ENCODE results near the gene KDM6A.

The KDM6A gene

GRCh38 chrX:45007598-45007997 is 134.6 kb downstream of the KDM6A start:
- TF ChIP-seq ZBTB7A (IDR thresholded peaks at IDR 0.05; ENCODE audit: low read depth) = no peak

GRCh38 chrX:45009371-45010000 is 136.5 kb downstream of the KDM6A start:
- TF ChIP-seq EGR1 (IDR thresholded peaks at IDR 0.05) (no peak), EP300 (IDR thresholded peaks at IDR 0.05; ENCODE audit: borderline replicate concordance) (no peak), YY1 (IDR thresholded peaks at IDR 0.05; ENCODE audit: low read depth) (no peak), TAF1 (IDR thresholded peaks at IDR 0.05; ENCODE audit: low read depth) (no peak), RAD21 (IDR thresholded peaks at IDR 0.05; ENCODE audit: low read depth) (no peak)

- TF ChIP-seq CREB1 (IDR thresholded peaks at IDR 0.05; ENCODE audit: low read depth) (no peak), NFIC (IDR thresholded peaks at IDR 0.05) (no peak), TAF1 (IDR thresholded peaks at IDR 0.05; ENCODE audit: low read depth) (no peak), CEBPB (IDR thresholded peaks at IDR 0.05) (no peak), MAX (IDR thresholded peaks at IDR 0.05) (no peak), RAD21 (IDR thresholded peaks at IDR 0.05; ENCODE audit: low read depth) (no peak), FOXM1 (IDR thresholded peaks at IDR 0.05; ENCODE audit: borderline replicate concordance, low read depth) (no peak), ZBTB7A (IDR thresholded peaks at IDR 0.05; ENCODE audit: low read depth) (no peak), EGR1 (IDR thresholded peaks at IDR 0.05) (no peak), USF1 (IDR thresholded peaks at IDR 0.05) (no peak), EP300 (IDR thresholded peaks at IDR 0.05; ENCODE audit: borderline replicate concordance) (no peak), REST (IDR thresholded peaks at IDR 0.05; ENCODE audit: low read depth) (no peak), TCF12 (IDR thresholded peaks at IDR 0.05; ENCODE audit: low read depth) (no peak), YY1 (IDR thresholded peaks at IDR 0.05; ENCODE audit: low read depth) (no peak), TEAD4 (IDR thresholded peaks at IDR 0.05) (no peak)
Measured at GRCh38 chrX:45011131-45011530, 138.1 kb downstream of the KDM6A start.

- TF ChIP-seq MAX (IDR thresholded peaks at IDR 0.05) (no peak), TAF1 (IDR thresholded peaks at IDR 0.05; ENCODE audit: low read depth) (no peak), TCF12 (IDR thresholded peaks at IDR 0.05; ENCODE audit: low read depth) (no peak)
Measured at GRCh38 chrX:45011597-45011996, 138.6 kb downstream of the KDM6A start.

- TF ChIP-seq TAF1 (IDR thresholded peaks at IDR 0.05; ENCODE audit: low read depth) (no peak), CEBPB (IDR thresholded peaks at IDR 0.05) (no peak), YY1 (IDR thresholded peaks at IDR 0.05; ENCODE audit: low read depth) (no peak), EGR1 (IDR thresholded peaks at IDR 0.05) (no peak), TEAD4 (IDR thresholded peaks at IDR 0.05) (no peak), RAD21 (IDR thresholded peaks at IDR 0.05; ENCODE audit: low read depth) (no peak), EP300 (IDR thresholded peaks at IDR 0.05; ENCODE audit: borderline replicate concordance) (no peak), CREB1 (IDR thresholded peaks at IDR 0.05; ENCODE audit: low read depth) (no peak), REST (IDR thresholded peaks at IDR 0.05; ENCODE audit: low read depth) (no peak)
Measured at GRCh38 chrX:45017946-45018345, 145.0 kb downstream of the KDM6A start.

GRCh38 chrX:45022150-45022549 is 149.2 kb downstream of the KDM6A start:
- TF ChIP-seq TCF12 (IDR thresholded peaks at IDR 0.05; ENCODE audit: low read depth) (no peak), TAF1 (IDR thresholded peaks at IDR 0.05; ENCODE audit: low read depth) (no peak), CEBPB (IDR thresholded peaks at IDR 0.05) (no peak), REST (IDR thresholded peaks at IDR 0.05; ENCODE audit: low read depth) (no peak), RAD21 (IDR thresholded peaks at IDR 0.05; ENCODE audit: low read depth) (no peak), ZBTB7A (IDR thresholded peaks at IDR 0.05; ENCODE audit: low read depth) (no peak), USF1 (IDR thresholded peaks at IDR 0.05) (no peak), CREB1 (IDR thresholded peaks at IDR 0.05; ENCODE audit: low read depth) (no peak), EGR1 (IDR thresholded peaks at IDR 0.05) (no peak), YY1 (IDR thresholded peaks at IDR 0.05; ENCODE audit: low read depth) (no peak), NFIC (IDR thresholded peaks at IDR 0.05) (no peak), EP300 (IDR thresholded peaks at IDR 0.05; ENCODE audit: borderline replicate concordance) (no peak), TEAD4 (IDR thresholded peaks at IDR 0.05) (no peak)
